ENCODE measurements around the gene SLC7A10. TPM values are rescaled to one million over a fixed set of nuclear protein-coding genes. Genes with fewer than 3 reads are reported as not detected.

Gene SLC7A10
- total RNA-seq, 2 experiments from 2014 or later: not detected

- no peaks in the 10 kb centered on the region for H3K4me1 Mint-ChIP-seq (ENCODE audit: low read depth)
- no peak for ATAC-seq
- intact Hi-C loops (cut with micrococcal nuclease): no loop called here
- no peak overlapping the region for H3K27ac Mint-ChIP-seq
- H3K27me3 Mint-ChIP-seq: no peaks in the 10 kb centered on the region
- no peaks in the 10 kb centered on the region for H3K36me3 Mint-ChIP-seq (ENCODE audit: low read depth)
- TF ChIP-seq CTCF (IDR thresholded peaks at IDR 0.05): no peak
- no peak overlapping the region for H3K4me3 Mint-ChIP-seq
- H3K9me3 Mint-ChIP-seq: no peaks in the 10 kb centered on the region
- no peak for DNase-seq
- CTCF ChIA-PET: interaction anchor here (1.0 kb wide), 1 partner anchor 26 kb away, joined by 3 read pairs; no protein-coding TSS in a partner anchor
- POLR2A ChIA-PET: no interaction called here
Measured at GRCh38 chr19:33208904-33209849, 16.5 kb downstream of the SLC7A10 start.

- no peak overlapping the region for H3K27ac Mint-ChIP-seq
- no peaks in the 10 kb centered on the region for H3K27me3 Mint-ChIP-seq
- H3K4me3 Mint-ChIP-seq: no peak overlapping the region
- no peaks in the 10 kb centered on the region for H3K9me3 Mint-ChIP-seq
- TF ChIP-seq CTCF (IDR thresholded peaks at IDR 0.05): no peak
- DNase-seq (no peak), ATAC-seq (no peak)
- ChIA-PET POLR2A (no interaction called here), CTCF (no interaction called here)
- no peaks in the 10 kb centered on the region for H3K36me3 Mint-ChIP-seq (ENCODE audit: low read depth)
- no peaks in the 10 kb centered on the region for H3K4me1 Mint-ChIP-seq (ENCODE audit: low read depth)
- intact Hi-C loops (cut with micrococcal nuclease): no loop called here
Measured at GRCh38 chr19:33208371-33208895, 17.2 kb downstream of the SLC7A10 start.

GRCh38 chr19:33207903-33208302, 17.7 kb downstream of the SLC7A10 start:
- H3K9me3 Mint-ChIP-seq: no peaks in the 10 kb centered on the region
- H3K36me3 Mint-ChIP-seq (ENCODE audit: low read depth): no peaks in the 10 kb centered on the region
- TF ChIP-seq CTCF (IDR thresholded peaks at IDR 0.05): no peak
- ATAC-seq (no peak), DNase-seq (no peak)
- no peaks in the 10 kb centered on the region for H3K4me1 Mint-ChIP-seq (ENCODE audit: low read depth)
- H3K27ac Mint-ChIP-seq: no peak overlapping the region
- ChIA-PET CTCF (no interaction called here), POLR2A (no interaction called here)
- H3K4me3 Mint-ChIP-seq: no peak overlapping the region
- no peaks in the 10 kb centered on the region for H3K27me3 Mint-ChIP-seq
- intact Hi-C loops (cut with micrococcal nuclease): no loop called here

GRCh38 chr19:33207040-33207620, 18.5 kb downstream of the SLC7A10 start:
- Mint-ChIP-seq H3K4me1 (ENCODE audit: low read depth) (no peaks in the 10 kb centered on the region), H3K36me3 (ENCODE audit: low read depth) (no peaks in the 10 kb centered on the region), H3K27ac (no peak overlapping the region), H3K9me3 (no peaks in the 10 kb centered on the region), H3K27me3 (no peaks in the 10 kb centered on the region), H3K4me3 (no peak overlapping the region)
- no peak for DNase-seq
- ATAC-seq: no peak
- ChIA-PET POLR2A (no interaction called here), CTCF (no interaction called here)
- TF ChIP-seq CTCF (IDR thresholded peaks at IDR 0.05): no peak
- intact Hi-C loops (cut with micrococcal nuclease): no loop called here

Measured in activated CD8-positive, alpha-beta T cell treated with anti-CD3 and anti-CD28 coated beads for 36 hours (primary cell).